Fibroblast of mammary gland (primary cell): ENCODE results near the gene SLC25A30.
"Not testable (repeated sequence)": the region's sequence is repeated elsewhere in the genome, so short reads cannot be mapped to it uniquely, and the experiment has no call there.

Experiments used
- DNase-seq: peaks from one replicate; pipeline ENCODE4 v3.0.0-alpha.2; 2010; ENCODE audit warnings: low read depth
- H3K4me3 ChIP-seq: 2 replicates; pipeline ENCODE4 v1.5.1; 2011; ENCODE audit warnings: low read depth, mild to moderate bottlenecking, low read length, moderate library complexity; ENCODE audit not compliant: control insufficient read depth
- TF ChIP-seq, protein P1 (sequence below): conservative IDR thresholded peaks from 2 replicates; pipeline ENCODE4 v1.5.1; 2011; ENCODE audit warnings: low read depth, low read length, inconsistent platforms; ENCODE audit not compliant: control insufficient read depth, insufficient read depth

Gene SLC25A30

GRCh38 chr13:45352031-45352430 is 66.1 kb downstream of the SLC25A30 start:
- H3K4me3 ChIP-seq, result no peak overlapping the region
- TF ChIP-seq, protein P1, sequence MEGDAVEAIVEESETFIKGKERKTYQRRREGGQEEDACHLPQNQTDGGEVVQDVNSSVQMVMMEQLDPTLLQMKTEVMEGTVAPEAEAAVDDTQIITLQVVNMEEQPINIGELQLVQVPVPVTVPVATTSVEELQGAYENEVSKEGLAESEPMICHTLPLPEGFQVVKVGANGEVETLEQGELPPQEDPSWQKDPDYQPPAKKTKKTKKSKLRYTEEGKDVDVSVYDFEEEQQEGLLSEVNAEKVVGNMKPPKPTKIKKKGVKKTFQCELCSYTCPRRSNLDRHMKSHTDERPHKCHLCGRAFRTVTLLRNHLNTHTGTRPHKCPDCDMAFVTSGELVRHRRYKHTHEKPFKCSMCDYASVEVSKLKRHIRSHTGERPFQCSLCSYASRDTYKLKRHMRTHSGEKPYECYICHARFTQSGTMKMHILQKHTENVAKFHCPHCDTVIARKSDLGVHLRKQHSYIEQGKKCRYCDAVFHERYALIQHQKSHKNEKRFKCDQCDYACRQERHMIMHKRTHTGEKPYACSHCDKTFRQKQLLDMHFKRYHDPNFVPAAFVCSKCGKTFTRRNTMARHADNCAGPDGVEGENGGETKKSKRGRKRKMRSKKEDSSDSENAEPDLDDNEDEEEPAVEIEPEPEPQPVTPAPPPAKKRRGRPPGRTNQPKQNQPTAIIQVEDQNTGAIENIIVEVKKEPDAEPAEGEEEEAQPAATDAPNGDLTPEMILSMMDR, result no peak
- no peak for DNase-seq

DNA sequence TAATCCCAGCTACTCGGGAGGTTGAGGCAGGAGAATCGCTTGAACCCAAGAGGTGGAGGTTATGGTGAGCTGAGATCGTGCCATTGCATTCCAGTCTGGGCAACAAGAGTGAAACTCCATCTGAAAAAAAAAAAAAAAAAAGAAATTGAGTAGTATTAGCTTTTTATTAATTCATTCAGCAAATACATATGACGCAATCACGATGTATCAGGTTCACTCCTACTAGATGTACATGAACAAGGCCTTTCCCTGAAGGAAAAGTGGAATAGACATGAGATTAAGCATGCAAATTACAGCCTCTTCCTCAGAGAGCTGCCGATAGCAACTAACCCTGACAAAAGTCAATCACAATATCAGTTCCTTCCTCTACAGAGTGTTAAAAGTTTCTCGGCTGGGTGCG is 68.0 kb downstream of the SLC25A30 start:
- DNase-seq, result no peak
- TF ChIP-seq, protein P1, result no peak
- no peak overlapping the region for H3K4me3 ChIP-seq

GRCh38 chr13:45349438-45349837 is 68.7 kb downstream of the SLC25A30 start:
- H3K4me3 ChIP-seq, result no peak overlapping the region
- TF ChIP-seq, protein P1, result no peak
- no peak for DNase-seq

DNA sequence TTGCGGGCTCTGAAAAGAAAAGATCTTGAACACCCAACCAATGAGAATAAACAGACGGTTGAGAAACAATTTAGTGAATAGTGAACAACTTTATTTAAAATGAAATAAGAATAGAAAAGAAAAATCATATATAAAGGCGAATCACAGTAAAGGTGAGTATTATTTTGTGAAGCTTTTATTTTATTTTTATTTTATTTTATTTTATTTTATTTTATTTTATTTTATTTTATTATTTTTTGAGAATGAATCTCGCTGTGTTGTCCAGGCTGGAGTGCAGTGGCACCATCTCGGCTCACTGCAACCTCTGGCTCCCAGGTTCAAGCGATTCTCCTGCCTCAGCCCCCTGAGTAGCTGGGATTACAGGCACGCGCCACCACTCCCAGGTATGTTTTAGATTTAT is 74.1 kb downstream of the SLC25A30 start:
- DNase-seq, H3K4me3 ChIP-seq: not testable (repeated sequence)
